Calu3 (cell line): Measurements from ENCODE around the gene AMPH. TPM values are rescaled to one million over a fixed set of nuclear protein-coding genes. Genes with fewer than 3 reads are reported as not detected.

Source experiments
- Bru-seq: library from RNA; stranded (reverse); fragments of 400-500 nt; gene quantifications from one replicate; lab custom pipeline; 2021; lab: Mats Ljungman, UMichigan
- BruChase-seq, 2 experiments: library from RNA; stranded (reverse); fragments of 400-500 nt; gene quantifications; one replicate each; lab custom pipeline; 2021; lab: Mats Ljungman, UMichigan
- BruUV-seq: library from RNA; stranded (reverse); fragments of 400-500 nt; replicated peaks from 2 replicates; lab custom pipeline; 2021; lab: Mats Ljungman, UMichigan
- CTCF ChIA-PET: fragments of 300-600 bp; sonication (Branson Sonifier 250); formaldehyde crosslinking; loops from one replicate; lab custom pipeline; 2022; ENCODE audit warnings: antibody characterized with exemption; lab: Charles Lee
- DNase-seq: peaks from one replicate; pipeline ENCODE4 v3.0.0; 2022
- H3K27ac Mint-ChIP-seq: one replicate; pipeline ENCODE4 v1.8.0; 2022; ENCODE audit warnings: mixed read lengths; ENCODE audit not compliant: unreplicated experiment
- H3K27me3 Mint-ChIP-seq: one replicate; pipeline ENCODE4 v1.8.0; 2022; ENCODE audit warnings: mixed read lengths; ENCODE audit not compliant: unreplicated experiment
- H3K36me3 Mint-ChIP-seq: one replicate; pipeline ENCODE4 v1.8.0; 2022; ENCODE audit warnings: mild to moderate bottlenecking, moderate library complexity, mixed read lengths; ENCODE audit not compliant: insufficient read depth, unreplicated experiment
- H3K4me1 Mint-ChIP-seq: one replicate; pipeline ENCODE4 v1.8.0; 2022; ENCODE audit warnings: mild to moderate bottlenecking, low read depth, mixed read lengths; ENCODE audit not compliant: unreplicated experiment
- H3K4me3 Mint-ChIP-seq: one replicate; pipeline ENCODE4 v1.8.0; 2022; ENCODE audit warnings: mild to moderate bottlenecking, low read depth, moderate library complexity, mixed read lengths; ENCODE audit not compliant: unreplicated experiment
- H3K9me3 Mint-ChIP-seq: one replicate; pipeline ENCODE4 v1.8.0; 2022; ENCODE audit warnings: low read depth, mixed read lengths; ENCODE audit not compliant: unreplicated experiment
- intact Hi-C: fragments of 100-400 bp; cut with micrococcal nuclease; formaldehyde crosslinking; loops from one replicate; pipeline ENCODE4 v1.10.0; 2022; ENCODE audit not compliant: unreplicated experiment
- long read RNA-seq: library from polyadenylated mRNA; stranded (forward); transcript quantifications from one replicate; pipeline ENCODE4 v2.0.0, GENCODE V29; 2022
- total RNA-seq: library from RNA; stranded (reverse); gene quantifications from 2 replicates; pipeline ENCODE4 v1.2.3, GENCODE V29; 2022
- TF ChIP-seq, protein P1 (sequence below): fragments of 200-600 bp; IDR thresholded peaks from one replicate; pipeline ENCODE4 v1.8.0; 2022; ENCODE audit warnings: antibody characterized with exemption; ENCODE audit not compliant: unreplicated experiment

The AMPH gene
- not detected in 2 replicates for total RNA-seq
- Bru-seq, nascent RNA: percentile 2 among the genes with signal in this experiment
- percentile 3 among the genes with signal in this experiment for BruChase-seq, experiment 1, labeled RNA remaining after a 6-hour chase
- percentile 3 among the genes with signal in this experiment for BruChase-seq, experiment 2, labeled RNA remaining after a 2-hour chase
- long read RNA-seq: 0 reads

DNA sequence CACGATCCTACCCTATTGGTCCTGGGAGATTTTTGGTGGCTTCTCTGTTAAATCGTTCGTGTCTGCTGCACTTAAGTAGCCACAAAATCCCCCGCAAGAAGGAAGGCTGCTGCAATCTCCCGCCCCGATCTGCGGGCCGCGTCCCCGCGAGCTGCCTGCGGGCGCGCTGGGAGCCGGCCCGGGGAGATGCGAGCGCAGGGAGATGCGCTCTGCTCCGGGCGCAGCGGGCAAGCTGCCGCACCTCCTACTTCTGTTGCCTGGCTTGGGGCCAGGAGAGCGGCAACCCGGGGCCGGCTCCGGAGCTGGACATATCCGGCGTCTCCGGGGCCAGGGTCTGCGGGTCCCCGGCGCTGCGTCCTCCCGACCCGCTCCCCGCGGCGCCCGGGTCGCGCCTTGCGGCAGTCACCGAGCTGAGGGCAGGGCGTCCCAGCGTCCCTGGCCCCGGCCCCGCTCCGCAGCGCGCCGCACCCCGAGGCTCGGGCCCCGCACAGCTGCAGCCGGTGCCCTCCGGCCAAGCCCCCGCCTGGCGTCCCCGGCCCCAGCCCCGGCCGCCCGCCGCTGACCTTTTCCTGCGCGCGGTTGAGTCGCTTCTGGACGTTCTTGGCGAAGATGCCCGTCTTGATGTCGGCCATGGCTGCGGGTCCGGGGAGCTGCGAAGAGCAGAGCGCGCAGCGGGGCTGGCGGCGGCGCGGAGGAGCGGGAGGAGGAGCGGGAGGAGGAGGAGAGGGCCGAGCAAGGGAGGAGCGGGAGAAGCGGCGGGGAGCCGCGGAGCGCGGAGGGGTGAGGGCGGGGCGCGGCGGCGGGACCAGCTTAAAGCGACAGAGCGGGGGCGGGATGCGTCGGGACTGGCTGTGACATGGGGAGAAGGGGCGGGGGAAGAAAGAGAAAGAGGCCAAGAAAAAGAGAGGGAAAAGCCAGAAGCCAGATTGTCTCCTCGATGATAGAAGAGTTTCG lies at the start of gene AMPH:
TSS of gene AMPH (minus strand) at position 654 of the 954 bp plus-strand sequence. CDS start at position 632, 22 bp downstream.
- intact Hi-C loops: loop anchor here (5.0 kb wide), 1 partner anchor 179 kb away; no protein-coding TSS in a partner anchor
- Mint-ChIP-seq H3K4me3 (no peak within 1 kb of the TSS), H3K27ac (no peak within 1 kb of the TSS), H3K4me1 (no peaks in the 10 kb centered on the region), H3K36me3 (no peaks in the 10 kb centered on the region), H3K27me3 (peaks cover 75% of the 10 kb centered on the region), H3K9me3 (no peaks in the 10 kb centered on the region)
- CTCF ChIA-PET: interaction anchor here (0.6 to 0.9 kb wide), 3 partner anchors 19 to 60 kb away, joined by 3 to 5 read pairs (median 4); no protein-coding TSS in a partner anchor
- TF ChIP-seq, protein P1, sequence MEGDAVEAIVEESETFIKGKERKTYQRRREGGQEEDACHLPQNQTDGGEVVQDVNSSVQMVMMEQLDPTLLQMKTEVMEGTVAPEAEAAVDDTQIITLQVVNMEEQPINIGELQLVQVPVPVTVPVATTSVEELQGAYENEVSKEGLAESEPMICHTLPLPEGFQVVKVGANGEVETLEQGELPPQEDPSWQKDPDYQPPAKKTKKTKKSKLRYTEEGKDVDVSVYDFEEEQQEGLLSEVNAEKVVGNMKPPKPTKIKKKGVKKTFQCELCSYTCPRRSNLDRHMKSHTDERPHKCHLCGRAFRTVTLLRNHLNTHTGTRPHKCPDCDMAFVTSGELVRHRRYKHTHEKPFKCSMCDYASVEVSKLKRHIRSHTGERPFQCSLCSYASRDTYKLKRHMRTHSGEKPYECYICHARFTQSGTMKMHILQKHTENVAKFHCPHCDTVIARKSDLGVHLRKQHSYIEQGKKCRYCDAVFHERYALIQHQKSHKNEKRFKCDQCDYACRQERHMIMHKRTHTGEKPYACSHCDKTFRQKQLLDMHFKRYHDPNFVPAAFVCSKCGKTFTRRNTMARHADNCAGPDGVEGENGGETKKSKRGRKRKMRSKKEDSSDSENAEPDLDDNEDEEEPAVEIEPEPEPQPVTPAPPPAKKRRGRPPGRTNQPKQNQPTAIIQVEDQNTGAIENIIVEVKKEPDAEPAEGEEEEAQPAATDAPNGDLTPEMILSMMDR: no peak
- DNase-seq: no peak
- BruUV-seq: no TSS peak

DNA sequence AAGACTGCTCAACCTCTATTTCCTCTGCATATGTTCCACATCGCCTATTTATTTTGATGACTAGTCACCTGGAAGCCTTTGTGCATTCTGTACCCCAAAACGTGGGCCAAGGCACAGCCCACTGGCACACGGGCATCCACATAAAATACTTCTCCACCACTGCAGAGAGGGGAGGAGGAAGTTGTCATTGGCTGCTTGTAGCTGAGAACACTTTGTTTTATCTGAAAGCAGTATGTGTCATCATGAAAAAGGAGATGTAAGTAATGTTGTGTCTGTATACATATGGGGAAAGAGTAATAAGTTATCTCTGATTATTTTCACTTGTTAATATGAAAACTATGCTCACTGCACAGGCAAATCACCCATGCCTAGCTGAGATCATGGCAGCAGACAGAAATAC lies 48.2 kb upstream of the AMPH start:
- intact Hi-C loops: no loop called here
- Mint-ChIP-seq H3K27me3 (peaks cover 34% of the 10 kb centered on the region), H3K4me3 (no peak overlapping the region), H3K36me3 (no peaks in the 10 kb centered on the region), H3K9me3 (no peaks in the 10 kb centered on the region), H3K4me1 (no peaks in the 10 kb centered on the region), H3K27ac (no peak overlapping the region)
- TF ChIP-seq, protein P1: no peak
- no TSS peak for BruUV-seq
- DNase-seq: no peak
- CTCF ChIA-PET: interaction anchor here (1.2 kb wide), 1 partner anchor 311 kb away, joined by 4 read pairs; no protein-coding TSS in a partner anchor

DNA sequence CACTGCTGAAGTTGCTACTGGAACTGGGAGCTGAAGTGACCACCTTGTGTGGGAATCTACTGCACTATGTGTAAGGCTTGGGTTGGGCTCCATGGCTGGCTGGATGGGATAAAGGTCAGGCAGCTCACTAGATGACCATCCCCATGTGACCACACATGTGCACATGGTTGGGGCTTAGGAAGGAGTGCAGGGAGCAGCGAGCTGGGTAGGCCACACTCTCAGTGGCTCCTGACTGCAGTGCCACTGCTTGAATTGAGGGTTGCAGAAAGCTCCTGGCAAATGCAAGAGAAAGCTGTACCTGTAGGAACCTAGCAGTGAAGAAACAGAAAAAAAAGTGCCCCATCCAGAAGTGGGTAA lies 47.5 kb upstream of the AMPH start:
- BruUV-seq: no TSS peak
- intact Hi-C loops: no loop called here
- Mint-ChIP-seq H3K36me3 (no peaks in the 10 kb centered on the region), H3K27me3 (peaks cover 40% of the 10 kb centered on the region), H3K9me3 (no peaks in the 10 kb centered on the region), H3K4me1 (no peaks in the 10 kb centered on the region), H3K27ac (no peak overlapping the region), H3K4me3 (no peak overlapping the region)
- TF ChIP-seq, protein P1: no peak
- CTCF ChIA-PET: interaction anchor here (1.0 to 1.2 kb wide), 3 partner anchors 13 to 908 kb away, joined by 3 to 4 read pairs (median 3); no protein-coding TSS in a partner anchor
- DNase-seq: no peak

DNA sequence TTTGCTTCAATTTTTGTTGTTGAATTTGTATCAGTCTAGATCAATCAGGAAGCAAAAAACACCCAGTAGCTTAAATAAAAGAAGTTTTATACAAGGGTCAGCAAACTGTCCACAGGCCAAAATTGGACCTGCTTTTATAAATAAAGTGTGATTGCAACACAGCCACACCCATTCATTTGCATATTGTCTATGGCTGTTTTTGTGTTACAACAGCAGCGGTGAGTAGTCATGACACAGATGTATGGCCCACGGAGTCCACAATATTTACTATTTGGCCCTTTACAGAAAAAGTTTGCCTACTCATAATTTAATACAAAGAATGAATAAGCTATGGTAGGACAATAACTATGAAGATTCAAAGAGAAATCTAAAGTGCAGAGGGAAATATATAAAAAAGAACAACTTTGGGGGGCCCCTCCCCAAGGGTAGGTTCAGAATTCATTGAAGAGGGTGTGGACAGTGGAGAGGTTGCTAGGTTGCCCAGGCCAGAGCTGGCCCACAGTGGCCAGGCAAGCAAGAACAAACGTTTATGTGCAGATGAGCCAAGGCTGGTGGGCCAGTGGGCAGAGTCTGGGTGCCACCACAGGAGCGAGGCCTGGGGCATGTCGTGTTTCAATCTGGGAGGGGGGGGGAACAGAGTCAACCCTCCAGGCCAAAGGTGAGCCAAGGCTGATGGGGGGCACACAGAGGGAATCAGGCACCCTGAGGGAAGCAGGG lies 47.0 kb upstream of the AMPH start:
- CTCF ChIA-PET: interaction anchor here (1.0 to 1.2 kb wide), 3 partner anchors 12 to 908 kb away, joined by 3 to 4 read pairs (median 3); no protein-coding TSS in a partner anchor
- H3K27ac Mint-ChIP-seq: no peak overlapping the region
- no peaks in the 10 kb centered on the region for H3K36me3 Mint-ChIP-seq
- BruUV-seq: no TSS peak
- no peaks in the 10 kb centered on the region for H3K4me1 Mint-ChIP-seq
- peaks cover 40% of the 10 kb centered on the region for H3K27me3 Mint-ChIP-seq
- intact Hi-C loops: no loop called here
- H3K9me3 Mint-ChIP-seq: no peaks in the 10 kb centered on the region
- TF ChIP-seq, protein P1: no peak
- no peak overlapping the region for H3K4me3 Mint-ChIP-seq
- no peak for DNase-seq
